Adrenal gland (tissue), 5 donors: Measurements from ENCODE around the gene CAMK2G.

Source experiments
- POLR2A ChIP-seq, 2 donors: fragments of 450-650 bp; IDR thresholded peaks; one replicate each; pipeline ENCODE4 v1.6.1; 2017; ENCODE audit warnings: antibody characterized with exemption in 2 of 2, mild to moderate bottlenecking in 2 of 2, moderate library complexity in 1 of 2
- TF ChIP-seq, protein P1 (sequence below), 6 experiments: fragments of 450-650 bp in 4 of 6; fragments of 200-600 bp in 2 of 6; sonication (generic) in 1 of 6; IDR thresholded peaks; 1 replicate in 5 of 6; 2 replicates in 1 of 6; pipeline versions ENCODE4 v1.5.1 to v1.8.0; 2016 to 2021; ENCODE audit warnings: antibody characterized with exemption in 6 of 6, mild to moderate bottlenecking in 2 of 6, moderate library complexity in 1 of 6
- donor health status: DM: no; HTN: no; CAD: no.

DNA sequence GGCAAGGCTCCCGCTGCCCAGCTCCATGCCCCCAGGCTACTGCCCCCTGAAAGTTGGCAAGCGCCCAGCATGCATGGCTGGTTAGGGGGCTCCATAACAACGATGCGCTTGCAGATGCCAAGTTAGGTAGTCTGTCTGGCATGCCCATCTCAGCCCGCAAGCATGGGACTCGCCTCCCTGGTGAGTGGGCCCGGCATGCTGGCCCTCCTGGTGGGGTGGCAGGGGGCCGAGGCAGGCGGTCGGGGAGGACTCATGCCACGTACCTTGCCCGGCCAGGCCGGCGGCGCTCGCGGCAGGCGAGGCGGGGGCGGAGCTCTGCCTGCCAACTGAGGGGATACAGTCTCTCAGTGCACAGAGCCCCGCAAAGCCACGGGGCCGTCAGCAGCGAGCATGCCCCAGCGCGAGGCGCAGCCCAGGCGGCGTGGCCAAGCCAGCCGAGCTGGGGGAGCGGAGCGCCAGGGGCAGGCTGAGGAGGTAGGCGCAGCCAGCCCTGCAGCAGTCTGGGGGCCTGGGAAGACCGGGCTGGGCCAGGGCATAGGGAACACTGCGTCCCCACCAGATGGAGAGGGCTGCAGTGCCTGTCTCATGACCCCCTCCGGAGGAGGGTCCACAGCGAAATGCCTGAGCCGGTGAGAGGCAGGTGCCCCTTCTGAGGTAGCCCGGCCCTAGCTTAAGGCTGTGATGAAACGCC is 34.9 kb downstream of the CAMK2G start:
- TF ChIP-seq, protein P1, sequence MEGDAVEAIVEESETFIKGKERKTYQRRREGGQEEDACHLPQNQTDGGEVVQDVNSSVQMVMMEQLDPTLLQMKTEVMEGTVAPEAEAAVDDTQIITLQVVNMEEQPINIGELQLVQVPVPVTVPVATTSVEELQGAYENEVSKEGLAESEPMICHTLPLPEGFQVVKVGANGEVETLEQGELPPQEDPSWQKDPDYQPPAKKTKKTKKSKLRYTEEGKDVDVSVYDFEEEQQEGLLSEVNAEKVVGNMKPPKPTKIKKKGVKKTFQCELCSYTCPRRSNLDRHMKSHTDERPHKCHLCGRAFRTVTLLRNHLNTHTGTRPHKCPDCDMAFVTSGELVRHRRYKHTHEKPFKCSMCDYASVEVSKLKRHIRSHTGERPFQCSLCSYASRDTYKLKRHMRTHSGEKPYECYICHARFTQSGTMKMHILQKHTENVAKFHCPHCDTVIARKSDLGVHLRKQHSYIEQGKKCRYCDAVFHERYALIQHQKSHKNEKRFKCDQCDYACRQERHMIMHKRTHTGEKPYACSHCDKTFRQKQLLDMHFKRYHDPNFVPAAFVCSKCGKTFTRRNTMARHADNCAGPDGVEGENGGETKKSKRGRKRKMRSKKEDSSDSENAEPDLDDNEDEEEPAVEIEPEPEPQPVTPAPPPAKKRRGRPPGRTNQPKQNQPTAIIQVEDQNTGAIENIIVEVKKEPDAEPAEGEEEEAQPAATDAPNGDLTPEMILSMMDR (IDR thresholded peaks at IDR 0.05) = no peak
- TF ChIP-seq POLR2A (IDR thresholded peaks at IDR 0.05) = no peak
